Karpas-422 (cell line): ENCODE data around the gene TMEM117. TPM values are rescaled to one million over a fixed set of nuclear protein-coding genes. Genes with fewer than 3 reads are reported as not detected.

ENCODE experiments used
- DNase-seq: peaks from one replicate; pipeline ENCODE4 v3.0.0-alpha.2; 2015
- H2AFZ ChIP-seq: fragments of 200-600 bp; sonication (generic); 2 replicates; pipeline ENCODE4 v1.6.1; 2014; ENCODE audit warnings: antibody characterized with exemption, low read length, mixed read lengths
- H3K27ac ChIP-seq: fragments of 200-600 bp; sonication (generic); 2 replicates; pipeline ENCODE4 v1.5.1; 2014; ENCODE audit warnings: mild to moderate bottlenecking, low read length, moderate library complexity
- H3K27me3 ChIP-seq: fragments of 200-600 bp; sonication (generic); 2 replicates; pipeline ENCODE4 v1.6.1; 2014; ENCODE audit warnings: low read length, mixed read lengths
- H3K36me3 ChIP-seq: fragments of 200-600 bp; sonication (generic); 2 replicates; pipeline ENCODE4 v1.6.1; 2014; ENCODE audit warnings: low read length, mixed read lengths; ENCODE audit not compliant: insufficient read depth
- H3K4me1 ChIP-seq: fragments of 200-600 bp; sonication (generic); 2 replicates; pipeline ENCODE4 v1.6.1; 2014; ENCODE audit warnings: mild to moderate bottlenecking, low read length, mixed read lengths
- H3K4me2 ChIP-seq: fragments of 200-600 bp; sonication (generic); 2 replicates; pipeline ENCODE4 v1.6.1; 2014; ENCODE audit warnings: low read length, low read depth, mild to moderate bottlenecking; ENCODE audit not compliant: poor library complexity, severe bottlenecking
- H3K4me3 ChIP-seq: fragments of 200-600 bp; sonication (generic); 2 replicates; pipeline ENCODE4 v1.5.1; 2014; ENCODE audit warnings: mild to moderate bottlenecking, antibody characterized with exemption, low read length, mixed read lengths
- H3K79me2 ChIP-seq: fragments of 200-600 bp; sonication (generic); 2 replicates; pipeline ENCODE4 v1.6.1; 2014; ENCODE audit warnings: mild to moderate bottlenecking, low read length, mixed read lengths
- H3K9ac ChIP-seq: fragments of 200-600 bp; sonication (generic); 2 replicates; pipeline ENCODE4 v1.6.0; 2014; ENCODE audit warnings: low read length
- H3K9me2 ChIP-seq: fragments of 200-600 bp; sonication (generic), shearing (Covaris generic); replicated peaks from 2 replicates; pipeline ENCODE4 v1.6.0; 2014; ENCODE audit warnings: mild to moderate bottlenecking, low read length, moderate library complexity; ENCODE audit not compliant: insufficient read depth
- H3K9me3 ChIP-seq: fragments of 300-700, 200-600 bp; sonication (generic); 2 replicates; pipeline ENCODE4 v1.6.1; 2014; ENCODE audit warnings: low read length, mixed read lengths
- H4K20me1 ChIP-seq: fragments of 200-600 bp; sonication (generic); 2 replicates; pipeline ENCODE4 v1.6.1; 2014; ENCODE audit warnings: mild to moderate bottlenecking, antibody characterized with exemption, low read length, low read depth; ENCODE audit not compliant: insufficient read depth
- total RNA-seq: library from RNA; depleted of rRNA; stranded (reverse); fragments of >200 nt; shearing (Covaris generic); gene quantifications from 2 replicates; pipeline ENCODE4 v1.2.3, GENCODE V29; 2014; ENCODE audit warnings: low replicate concordance

Gene TMEM117
- total RNA-seq, 1 experiment from 2014 or later: 13.3 TPM

DNA sequence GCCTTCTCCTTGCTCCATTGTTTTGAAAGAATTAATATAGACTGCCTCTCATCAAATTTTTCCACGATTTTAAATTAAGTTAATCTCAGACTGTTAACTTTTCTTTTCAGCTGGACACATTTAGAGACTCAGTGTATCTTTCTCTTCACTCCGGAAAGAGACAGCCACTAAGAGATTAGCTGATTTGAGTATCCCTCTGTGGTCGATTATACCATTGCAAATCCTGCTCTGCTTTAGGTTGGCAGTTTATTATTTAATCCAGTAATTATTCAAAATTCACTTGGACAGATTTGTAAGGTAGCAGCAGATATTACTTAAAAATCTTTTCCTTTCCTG lies 29.2 kb upstream of the TMEM117 start:
- Histone ChIP-seq H3K4me3 (peak overlapping the region; percentile 89), H3K79me2 (peaks cover 43% of the 10 kb centered on the region), H3K9me2 (no peaks in the 10 kb centered on the region), H3K36me3 (peaks cover 23% of the 10 kb centered on the region), H4K20me1 (peaks cover 3% of the 10 kb centered on the region; the same call in 1 of the 2 replicates), H3K9ac (peak overlapping the region; percentile 91), H3K4me2 (peak overlapping the region; percentile 86), H3K4me1 (peaks cover 36% of the 10 kb centered on the region), H3K27me3 (no peaks in the 10 kb centered on the region), H3K9me3 (no peaks in the 10 kb centered on the region), H3K27ac (peak overlapping the region; percentile 91), H2AFZ (peak overlapping the region; percentile 73)
- peak; percentile 71 for DNase-seq

DNA sequence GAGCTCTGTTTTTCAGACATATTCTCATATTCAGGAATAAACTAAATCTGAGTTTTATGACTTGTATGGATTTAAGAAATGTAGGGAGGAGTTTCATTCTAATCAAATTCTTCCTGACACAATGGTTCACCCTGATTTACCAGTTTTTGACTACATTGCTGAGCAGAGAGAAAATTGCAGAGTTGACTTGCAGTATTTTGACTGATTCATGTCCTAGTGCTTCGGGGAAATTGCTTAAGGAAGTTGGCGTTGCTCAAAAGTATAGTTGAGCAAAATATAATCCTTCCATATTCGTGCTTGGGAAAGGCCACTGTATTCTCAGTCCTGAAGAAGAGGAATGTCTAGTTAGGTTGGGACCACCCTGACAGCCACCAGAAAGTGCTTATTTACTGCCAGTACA lies 28.5 kb upstream of the TMEM117 start:
- peaks cover 36% of the 10 kb centered on the region for H3K4me1 ChIP-seq
- peaks cover 3% of the 10 kb centered on the region; the same call in 1 of the 2 replicates for H4K20me1 ChIP-seq
- DNase-seq: no peak
- H3K9me3 ChIP-seq: no peaks in the 10 kb centered on the region
- H3K79me2 ChIP-seq: peaks cover 36% of the 10 kb centered on the region
- H3K36me3 ChIP-seq: peaks cover 18% of the 10 kb centered on the region
- H3K27ac ChIP-seq: peak overlapping the region; percentile 91
- no peaks in the 10 kb centered on the region for H3K9me2 ChIP-seq
- H3K4me3 ChIP-seq: peak overlapping the region; percentile 89
- peak overlapping the region; percentile 91 for H3K9ac ChIP-seq
- H3K4me2 ChIP-seq: peak overlapping the region; percentile 86
- no peaks in the 10 kb centered on the region for H3K27me3 ChIP-seq
- no peak overlapping the region for H2AFZ ChIP-seq

DNA sequence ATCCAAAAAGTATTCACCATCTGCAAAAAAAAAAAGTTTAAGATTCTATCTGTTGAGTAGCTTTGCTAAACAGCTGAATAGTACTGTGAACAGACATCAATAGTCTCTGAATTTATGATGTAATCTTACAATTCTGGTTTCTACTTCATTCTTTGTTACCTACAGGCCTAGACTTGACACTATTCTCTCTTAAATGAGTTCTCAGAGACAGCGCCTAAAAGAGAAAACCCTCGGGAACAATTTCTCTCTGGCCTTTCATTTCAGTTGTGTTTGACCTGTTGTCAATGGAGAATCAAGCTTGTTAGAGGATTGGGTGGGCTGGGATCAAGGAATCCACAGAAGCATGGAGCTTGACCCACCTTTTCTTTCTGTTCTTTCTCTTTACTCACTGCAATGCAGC lies 23.8 kb upstream of the TMEM117 start:
- DNase-seq: no peak
- H3K36me3 ChIP-seq: no peaks in the 10 kb centered on the region
- no peak overlapping the region for H3K27ac ChIP-seq
- no peaks in the 10 kb centered on the region for H4K20me1 ChIP-seq
- no peaks in the 10 kb centered on the region for H3K9me3 ChIP-seq
- H3K9ac ChIP-seq: no peak overlapping the region
- H3K4me3 ChIP-seq: no peak overlapping the region
- no peak overlapping the region for H3K4me2 ChIP-seq
- H3K4me1 ChIP-seq: peaks cover 16% of the 10 kb centered on the region
- H3K9me2 ChIP-seq: no peaks in the 10 kb centered on the region
- no peaks in the 10 kb centered on the region for H3K79me2 ChIP-seq
- no peak overlapping the region for H2AFZ ChIP-seq
- no peaks in the 10 kb centered on the region for H3K27me3 ChIP-seq

DNA sequence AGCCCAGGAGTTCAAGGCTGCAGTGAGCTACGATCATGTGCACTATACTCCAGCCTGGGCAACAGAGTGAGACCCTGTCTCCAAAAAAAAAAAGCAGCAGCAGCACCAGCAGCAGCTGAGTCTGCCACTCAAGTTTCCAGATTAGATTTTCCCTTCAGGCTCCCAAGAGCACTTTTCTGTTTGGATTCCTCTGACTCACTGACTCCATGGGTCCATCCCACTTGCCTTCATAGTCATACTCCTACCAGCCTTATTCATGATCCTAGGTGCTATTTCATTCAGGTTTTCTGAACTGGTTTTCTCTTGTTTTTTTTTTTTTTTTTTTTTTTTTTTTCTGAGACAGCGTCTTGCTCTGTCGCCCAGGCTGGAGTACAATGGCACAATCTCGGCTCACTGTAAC lies 23.0 kb upstream of the TMEM117 start:
- Histone ChIP-seq H2AFZ (no peak overlapping the region), H3K9me2 (no peaks in the 10 kb centered on the region), H3K9me3 (no peaks in the 10 kb centered on the region), H3K36me3 (no peaks in the 10 kb centered on the region), H4K20me1 (no peaks in the 10 kb centered on the region), H3K79me2 (no peaks in the 10 kb centered on the region), H3K4me3 (no peak overlapping the region), H3K27me3 (no peaks in the 10 kb centered on the region), H3K4me1 (peaks cover 8% of the 10 kb centered on the region), H3K9ac (no peak overlapping the region), H3K4me2 (no peak overlapping the region), H3K27ac (no peak overlapping the region)
- DNase-seq: no peak

DNA sequence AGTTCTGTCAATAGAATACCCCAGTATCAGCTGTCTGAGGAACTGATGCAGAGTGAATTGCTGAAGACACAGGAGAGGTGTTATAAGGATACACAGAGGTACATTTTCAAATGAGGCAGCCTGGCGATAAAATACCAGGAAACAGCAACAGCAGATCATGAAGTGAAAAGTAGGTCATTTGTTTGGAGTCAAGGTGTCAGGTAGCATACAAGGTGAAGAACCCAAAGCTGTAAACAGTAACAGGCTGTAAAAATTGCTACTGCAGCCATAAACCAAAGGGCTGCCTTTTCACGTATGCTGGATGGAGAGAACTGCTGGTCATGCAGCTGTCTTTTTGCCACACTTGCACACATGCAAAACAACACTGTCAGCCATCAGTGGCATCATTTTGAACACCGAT lies 20.5 kb upstream of the TMEM117 start:
- Histone ChIP-seq H4K20me1 (no peaks in the 10 kb centered on the region), H3K9me2 (no peaks in the 10 kb centered on the region), H3K9ac (no peak overlapping the region), H3K36me3 (no peaks in the 10 kb centered on the region), H2AFZ (peak overlapping the region; percentile 15; the same call in 1 of the 2 replicates), H3K4me2 (peak overlapping the region; percentile 33), H3K79me2 (no peaks in the 10 kb centered on the region), H3K4me1 (peaks cover 8% of the 10 kb centered on the region), H3K27me3 (no peaks in the 10 kb centered on the region), H3K4me3 (no peak overlapping the region), H3K9me3 (no peaks in the 10 kb centered on the region), H3K27ac (no peak overlapping the region)
- no peak for DNase-seq

DNA sequence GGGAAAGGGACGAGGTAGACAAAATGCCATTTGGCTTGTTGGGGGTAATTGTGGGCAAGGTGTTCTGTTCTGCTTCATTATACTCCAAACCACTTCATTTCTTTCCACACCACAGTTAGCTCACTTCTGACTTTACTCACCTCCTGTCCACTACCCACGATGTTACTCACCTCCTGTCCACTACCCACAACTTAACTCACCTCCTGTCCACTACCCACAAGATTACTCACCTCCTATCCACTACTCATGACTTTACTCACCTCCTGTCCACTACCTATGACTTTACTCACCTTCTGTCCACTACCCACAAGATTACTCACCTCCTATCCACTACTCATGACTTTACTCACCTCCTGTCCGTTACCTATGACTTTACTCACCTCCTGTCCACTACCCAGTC lies 19.7 kb upstream of the TMEM117 start:
- Histone ChIP-seq H3K36me3 (no peaks in the 10 kb centered on the region), H2AFZ (no peak overlapping the region), H3K9ac (no peak overlapping the region), H3K4me1 (peaks cover 8% of the 10 kb centered on the region), H3K79me2 (no peaks in the 10 kb centered on the region), H3K4me3 (no peak overlapping the region), H4K20me1 (no peaks in the 10 kb centered on the region), H3K4me2 (no peak overlapping the region), H3K9me3 (no peaks in the 10 kb centered on the region), H3K27ac (no peak overlapping the region), H3K27me3 (no peaks in the 10 kb centered on the region), H3K9me2 (no peaks in the 10 kb centered on the region)
- DNase-seq: no peak

DNA sequence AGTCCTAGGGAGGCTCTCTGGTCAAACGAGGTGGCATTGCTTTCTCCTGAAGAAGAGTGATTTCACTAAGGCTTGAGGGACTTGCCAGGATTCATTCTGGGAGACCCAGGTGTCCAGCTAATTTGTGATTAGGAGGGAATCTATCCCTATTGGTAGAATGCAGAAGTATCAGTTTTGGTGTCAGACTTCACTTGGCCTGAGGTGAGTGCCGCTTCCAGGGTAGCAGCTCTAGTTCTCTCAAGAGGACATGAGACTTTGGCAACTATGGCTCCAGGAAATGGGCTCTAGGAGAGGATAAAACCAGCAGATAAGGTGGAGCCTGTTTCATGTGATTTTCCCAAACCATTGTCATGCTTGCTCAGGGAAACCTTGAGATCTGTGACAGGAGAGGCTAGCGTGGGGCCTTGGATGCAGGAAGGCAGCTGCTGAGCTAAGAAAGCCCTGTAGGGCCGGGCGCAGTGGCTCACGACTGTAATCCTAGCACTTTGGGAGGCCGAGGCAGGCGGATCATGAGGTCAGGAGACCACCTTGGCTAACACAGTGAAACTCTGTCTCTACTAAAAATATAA lies 11.6 kb upstream of the TMEM117 start:
- no peaks in the 10 kb centered on the region for H3K9me3 ChIP-seq
- no peaks in the 10 kb centered on the region for H3K79me2 ChIP-seq
- H3K4me1 ChIP-seq: no peaks in the 10 kb centered on the region
- no peak overlapping the region for H3K4me2 ChIP-seq
- H2AFZ ChIP-seq: no peak overlapping the region
- H3K36me3 ChIP-seq: no peaks in the 10 kb centered on the region
- DNase-seq: no peak
- no peak overlapping the region for H3K27ac ChIP-seq
- H3K9me2 ChIP-seq: no peaks in the 10 kb centered on the region
- no peaks in the 10 kb centered on the region for H4K20me1 ChIP-seq
- no peak overlapping the region for H3K4me3 ChIP-seq
- H3K9ac ChIP-seq: no peak overlapping the region
- no peaks in the 10 kb centered on the region for H3K27me3 ChIP-seq

DNA sequence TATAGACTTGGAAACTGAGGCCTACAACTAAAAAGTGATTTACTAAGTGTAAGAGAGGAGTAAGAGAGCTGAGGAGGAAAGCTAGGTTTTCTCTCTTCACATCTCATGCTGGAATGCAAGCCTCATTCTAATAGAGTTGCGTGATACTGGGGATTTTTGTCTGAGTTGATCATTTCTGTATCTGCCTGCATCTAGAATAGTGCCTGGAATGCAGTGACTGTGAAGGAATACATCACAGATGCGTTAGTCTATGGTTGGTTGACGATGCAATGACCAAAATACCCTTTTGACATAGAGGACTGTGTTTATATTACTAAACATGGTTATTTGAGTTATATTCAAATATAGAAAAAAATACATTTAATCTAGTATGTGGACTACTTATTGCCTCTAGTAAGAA lies 9.2 kb upstream of the TMEM117 start:
- H4K20me1 ChIP-seq: no peaks in the 10 kb centered on the region
- no peaks in the 10 kb centered on the region for H3K9me2 ChIP-seq
- no peak overlapping the region for H3K4me2 ChIP-seq
- H3K9ac ChIP-seq: no peak overlapping the region
- no peak overlapping the region for H2AFZ ChIP-seq
- H3K79me2 ChIP-seq: no peaks in the 10 kb centered on the region
- H3K27me3 ChIP-seq: no peaks in the 10 kb centered on the region
- peaks cover 6% of the 10 kb centered on the region for H3K4me1 ChIP-seq
- H3K4me3 ChIP-seq: no peak overlapping the region
- no peaks in the 10 kb centered on the region for H3K9me3 ChIP-seq
- no peak for DNase-seq
- H3K27ac ChIP-seq: no peak overlapping the region
- H3K36me3 ChIP-seq: no peaks in the 10 kb centered on the region

DNA sequence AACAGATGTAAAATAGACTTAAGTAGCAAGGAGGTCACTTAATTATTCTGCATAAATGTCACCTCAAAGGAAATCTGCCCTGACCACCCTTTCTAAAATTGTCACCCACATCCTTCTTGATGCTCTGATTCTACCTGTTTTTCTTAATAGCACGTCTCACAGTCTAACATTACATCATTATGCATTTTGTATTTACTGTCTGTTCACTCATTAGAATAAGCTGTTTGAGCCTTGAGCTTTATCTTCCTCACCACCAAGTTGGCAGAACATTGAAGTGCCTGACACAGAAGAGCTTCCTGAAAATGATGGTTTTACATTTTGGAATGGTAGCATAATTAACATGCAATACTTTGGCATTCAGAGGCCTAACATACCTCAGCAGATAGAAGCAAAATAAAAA lies 8.8 kb upstream of the TMEM117 start:
- Histone ChIP-seq H3K4me2 (no peak overlapping the region), H3K9me2 (no peaks in the 10 kb centered on the region), H3K79me2 (no peaks in the 10 kb centered on the region), H4K20me1 (no peaks in the 10 kb centered on the region), H3K4me3 (no peak overlapping the region), H3K9ac (no peak overlapping the region), H3K27me3 (no peaks in the 10 kb centered on the region), H3K36me3 (no peaks in the 10 kb centered on the region), H3K27ac (no peak overlapping the region), H3K9me3 (no peaks in the 10 kb centered on the region), H3K4me1 (peaks cover 6% of the 10 kb centered on the region), H2AFZ (no peak overlapping the region)
- DNase-seq: no peak
